ENCODE measurements around the gene CHD2. TPM values are rescaled to one million over a fixed set of nuclear protein-coding genes. Genes with fewer than 3 reads are reported as not detected.

Gene CHD2
- total RNA-seq, 4 donors from 2014 or later: 41.9 to 144 (median 81.8) TPM

- WGBS, 2 donors (ENCODE audit: low coverage in 1 of 2): 94 to 100% methylated on average over 2 of the region's 2 CpGs
- Histone ChIP-seq H3K36me3 (peaks cover 14 to 97% of the 10 kb centered on the region in 2 donors), H3K4me1 (peaks cover 0 to 21% (median 2%) of the 10 kb centered on the region in 3 donors), H3K27me3 (no peaks in the 10 kb centered on the region), H3K27ac (no peak overlapping the region), H3K9me3 (no peaks in the 10 kb centered on the region), H3K4me3 (no peak overlapping the region)
- TF ChIP-seq POLR2AphosphoS5 (IDR thresholded peaks at IDR 0.05) (no peak), POLR2A (IDR thresholded peaks at IDR 0.05) (no peak), EP300 (IDR thresholded peaks at IDR 0.05) (no peak)
- ATAC-seq: no peak
These were observed 36.6 kb downstream of the CHD2 start for GRCh38 chr15:92936693-92937092.

DNA sequence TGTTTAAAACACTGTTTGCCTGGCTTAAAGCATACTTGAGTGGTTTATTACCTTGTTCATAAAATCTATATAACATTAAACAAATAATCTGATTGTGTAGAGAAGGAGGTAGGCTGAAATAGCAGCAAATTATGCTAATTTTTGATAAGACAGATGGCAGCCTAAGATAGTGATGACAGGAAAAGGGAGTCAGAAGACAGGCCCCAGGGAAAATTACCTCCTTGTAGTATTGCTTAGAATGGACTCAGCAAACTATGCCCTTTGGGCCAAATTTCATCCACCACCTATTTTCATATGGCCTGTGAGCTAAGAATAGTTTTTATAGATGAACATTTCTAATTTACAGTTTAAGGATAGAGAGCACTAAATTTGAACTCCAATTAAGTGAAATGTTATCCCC lies 37.8 kb downstream of the CHD2 start:
- Histone ChIP-seq H3K36me3 (peaks cover 14 to 97% of the 10 kb centered on the region in 2 donors), H3K27me3 (no peaks in the 10 kb centered on the region), H3K9me3 (no peaks in the 10 kb centered on the region), H3K4me1 (peaks cover 0 to 21% (median 2%) of the 10 kb centered on the region in 3 donors), H3K4me3 (no peak overlapping the region), H3K27ac (no peak overlapping the region)
- TF ChIP-seq POLR2AphosphoS5 (IDR thresholded peaks at IDR 0.05) (no peak), POLR2A (IDR thresholded peaks at IDR 0.05) (no peak), EP300 (IDR thresholded peaks at IDR 0.05) (no peak)
- TF ChIP-seq, protein P1, sequence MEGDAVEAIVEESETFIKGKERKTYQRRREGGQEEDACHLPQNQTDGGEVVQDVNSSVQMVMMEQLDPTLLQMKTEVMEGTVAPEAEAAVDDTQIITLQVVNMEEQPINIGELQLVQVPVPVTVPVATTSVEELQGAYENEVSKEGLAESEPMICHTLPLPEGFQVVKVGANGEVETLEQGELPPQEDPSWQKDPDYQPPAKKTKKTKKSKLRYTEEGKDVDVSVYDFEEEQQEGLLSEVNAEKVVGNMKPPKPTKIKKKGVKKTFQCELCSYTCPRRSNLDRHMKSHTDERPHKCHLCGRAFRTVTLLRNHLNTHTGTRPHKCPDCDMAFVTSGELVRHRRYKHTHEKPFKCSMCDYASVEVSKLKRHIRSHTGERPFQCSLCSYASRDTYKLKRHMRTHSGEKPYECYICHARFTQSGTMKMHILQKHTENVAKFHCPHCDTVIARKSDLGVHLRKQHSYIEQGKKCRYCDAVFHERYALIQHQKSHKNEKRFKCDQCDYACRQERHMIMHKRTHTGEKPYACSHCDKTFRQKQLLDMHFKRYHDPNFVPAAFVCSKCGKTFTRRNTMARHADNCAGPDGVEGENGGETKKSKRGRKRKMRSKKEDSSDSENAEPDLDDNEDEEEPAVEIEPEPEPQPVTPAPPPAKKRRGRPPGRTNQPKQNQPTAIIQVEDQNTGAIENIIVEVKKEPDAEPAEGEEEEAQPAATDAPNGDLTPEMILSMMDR (IDR thresholded peaks at IDR 0.05): no peak
- no peak for ATAC-seq

DNA sequence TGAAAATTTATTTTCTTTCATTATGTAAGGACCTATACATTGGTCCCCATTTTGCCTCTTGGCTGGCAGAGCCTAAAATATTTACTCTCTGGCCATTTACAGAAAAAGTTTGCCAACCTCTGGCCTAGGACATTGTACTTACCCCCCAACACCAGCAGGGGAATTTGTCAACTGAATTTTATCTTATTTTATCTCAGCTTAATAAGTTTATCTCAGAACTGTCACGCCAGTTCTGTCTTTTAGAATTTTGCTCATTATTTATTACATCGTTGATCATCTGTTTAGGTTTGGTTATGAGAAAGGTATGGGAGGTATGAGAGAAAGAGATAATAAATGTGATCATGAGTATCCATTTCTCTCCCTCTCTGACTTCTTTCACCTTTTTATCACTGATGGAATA lies 38.3 kb downstream of the CHD2 start:
- TF ChIP-seq, protein P1 (IDR thresholded peaks at IDR 0.05): peak in 3 of 4 experiments; percentile 9 to 21 (median 10)
- TF ChIP-seq POLR2A (IDR thresholded peaks at IDR 0.05) (no peak), EP300 (IDR thresholded peaks at IDR 0.05) (no peak), POLR2AphosphoS5 (IDR thresholded peaks at IDR 0.05) (no peak)
- no peak for ATAC-seq
- peaks cover 0 to 21% (median 2%) of the 10 kb centered on the region in 3 donors for H3K4me1 ChIP-seq
- peaks cover 14 to 97% of the 10 kb centered on the region in 2 donors for H3K36me3 ChIP-seq
- H3K9me3 ChIP-seq: no peaks in the 10 kb centered on the region
- no peak overlapping the region for H3K27ac ChIP-seq
- WGBS, 2 donors (ENCODE audit: low coverage in 1 of 2): 89 to 92% methylated on average over 2 of the region's 2 CpGs
- H3K4me3 ChIP-seq: no peak overlapping the region
- no peaks in the 10 kb centered on the region for H3K27me3 ChIP-seq

- no peaks in the 10 kb centered on the region for H3K27me3 ChIP-seq
- H3K27ac ChIP-seq: no peak overlapping the region
- TF ChIP-seq, protein P1 (IDR thresholded peaks at IDR 0.05): no peak
- TF ChIP-seq POLR2AphosphoS5 (IDR thresholded peaks at IDR 0.05): no peak
- TF ChIP-seq POLR2A (IDR thresholded peaks at IDR 0.05): no peak
- no peak for TF ChIP-seq EP300 (IDR thresholded peaks at IDR 0.05)
- no peak for ATAC-seq
- H3K9me3 ChIP-seq: no peaks in the 10 kb centered on the region
- peaks cover 16 to 97% of the 10 kb centered on the region in 2 donors for H3K36me3 ChIP-seq
- 78 to 100% methylated on average over 1 of the region's 1 CpG for WGBS, 2 donors (ENCODE audit: low coverage in 1 of 2)
- H3K4me3 ChIP-seq: no peak overlapping the region
- H3K4me1 ChIP-seq: peaks cover 0 to 14% (median 2%) of the 10 kb centered on the region in 3 donors
These were observed 41.5 kb downstream of the CHD2 start for GRCh38 chr15:92941668-92942067.

DNA sequence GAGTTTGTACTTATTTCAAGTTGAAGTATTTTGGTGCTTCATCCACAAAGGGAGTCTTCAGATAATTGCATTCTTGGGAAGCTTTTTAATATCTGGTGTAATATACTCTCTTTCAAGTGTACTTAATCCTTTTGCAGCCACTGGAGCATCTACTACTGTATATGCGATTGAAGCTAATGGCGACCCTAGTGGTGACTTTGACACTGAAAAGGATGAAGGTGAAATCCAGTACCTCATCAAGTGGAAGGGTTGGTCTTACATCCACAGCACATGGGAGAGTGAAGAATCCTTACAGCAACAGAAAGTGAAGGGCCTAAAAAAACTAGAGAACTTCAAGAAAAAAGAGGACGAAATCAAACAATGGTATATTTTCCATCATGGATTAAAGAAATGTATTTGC lies 42.6 kb downstream of the CHD2 start:
- Histone ChIP-seq H3K9me3 (peaks cover 0 to 6% (median 0%) of the 10 kb centered on the region in 3 donors), H3K4me1 (peaks cover 0 to 4% (median 2%) of the 10 kb centered on the region in 3 donors), H3K27me3 (no peaks in the 10 kb centered on the region), H3K27ac (no peak overlapping the region), H3K4me3 (no peak overlapping the region), H3K36me3 (peaks cover 25 to 97% of the 10 kb centered on the region in 2 donors)
- ATAC-seq: no peak
- TF ChIP-seq, protein P1 (IDR thresholded peaks at IDR 0.05): peak in 1 of 4 experiments; percentile 10
- TF ChIP-seq POLR2A (IDR thresholded peaks at IDR 0.05): no peak
- no peak for TF ChIP-seq POLR2AphosphoS5 (IDR thresholded peaks at IDR 0.05)
- TF ChIP-seq EP300 (IDR thresholded peaks at IDR 0.05): no peak
- WGBS, 2 donors (ENCODE audit: low coverage in 1 of 2): 100% methylated on average over 2 to 3 of the region's 3 CpGs
